ENCODE results near the gene P3H1.

Gene P3H1

DNA sequence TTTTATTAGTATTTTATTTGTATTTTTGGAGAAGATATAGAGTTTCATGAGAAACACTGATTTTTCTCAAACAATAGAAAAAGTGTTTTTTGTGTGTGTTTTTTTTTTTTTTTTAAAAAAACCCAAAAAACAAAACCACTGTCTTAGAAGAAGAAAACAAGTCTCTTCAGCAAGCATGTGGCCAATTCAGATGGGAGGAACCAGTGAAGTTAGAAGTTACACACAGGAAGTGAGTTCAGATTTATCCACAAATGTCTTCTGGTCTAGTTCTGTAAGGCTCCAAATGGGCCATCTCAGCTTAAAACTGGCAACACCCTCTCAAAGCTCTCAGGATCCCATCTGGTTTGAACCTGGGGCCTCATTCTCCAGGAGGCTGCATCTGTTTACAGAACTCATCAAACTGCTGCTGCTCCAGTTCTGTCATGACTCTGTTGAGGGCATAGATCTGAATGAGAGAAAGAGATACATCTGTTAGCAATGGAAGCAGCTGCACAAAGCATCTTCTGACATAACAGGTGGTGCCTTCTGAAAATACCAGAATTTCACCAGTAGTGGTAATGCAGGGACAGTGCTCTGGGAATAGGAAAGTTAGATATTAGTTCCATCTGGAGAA lies 40.3 kb upstream of the P3H1 start:
- Histone ChIP-seq H2BK5ac (ENCODE audit: low read depth, low read length, poor library complexity, severe bottlenecking) (peak overlapping the region; percentile 62), H3K14ac (ENCODE audit: low read length in 2 of 2) (no peak overlapping the region), H3K79me1 (replicated peaks; ENCODE audit: low read length, poor library complexity, severe bottlenecking) (peaks cover 2% of the 10 kb centered on the region), H4K8ac (ENCODE audit: low read length) (no peak overlapping the region), H3K4ac (ENCODE audit: low read depth in 1 of 2, low read length in 2 of 2) (no peak overlapping the region), H3K36me3 (ENCODE audit: control insufficient read depth in 1 of 2, insufficient read depth in 2 of 2, low read depth in 1 of 2, low read length in 2 of 2) (peaks cover 7 to 36% of the 10 kb centered on the region in 2 experiments), H3K4me2 (ENCODE audit: low read length, poor library complexity, severe bottlenecking) (no peak overlapping the region), H3K18ac (ENCODE audit: low read depth in 1 of 2, low read length in 2 of 2) (no peak overlapping the region), H3K4me3 (ENCODE audit: insufficient read depth in 1 of 2, low read depth in 1 of 2, low read length in 2 of 2) (no peak overlapping the region), H3K9ac (ENCODE audit: low read length) (no peak overlapping the region), H2AK5ac (ENCODE audit: low read length, severe bottlenecking) (no peak overlapping the region), H3K9me3 (ENCODE audit: control insufficient read depth, low read length) (no peaks in the 10 kb centered on the region), H2BK15ac (ENCODE audit: low read depth, poor library complexity, severe bottlenecking) (no peak overlapping the region), H4K91ac (ENCODE audit: low read length) (no peak overlapping the region), H3K23ac (ENCODE audit: low read length in 2 of 2) (no peak overlapping the region), H2AFZ (ENCODE audit: low read depth, low read length) (no peak overlapping the region), H3K27me3 (ENCODE audit: control insufficient read depth in 1 of 2, insufficient read depth in 1 of 2, low read length in 2 of 2) (no peaks in the 10 kb centered on the region), H2BK12ac (ENCODE audit: low read length in 2 of 2) (no peak overlapping the region), H3K27ac (ENCODE audit: low read length, poor library complexity, severe bottlenecking) (no peak overlapping the region), H3K4me1 (ENCODE audit: control insufficient read depth, insufficient read depth, low read depth, low read length) (no peaks in the 10 kb centered on the region), H2BK120ac (ENCODE audit: low read depth, low read length) (no peak overlapping the region)
- DNase-seq: no peak

DNA sequence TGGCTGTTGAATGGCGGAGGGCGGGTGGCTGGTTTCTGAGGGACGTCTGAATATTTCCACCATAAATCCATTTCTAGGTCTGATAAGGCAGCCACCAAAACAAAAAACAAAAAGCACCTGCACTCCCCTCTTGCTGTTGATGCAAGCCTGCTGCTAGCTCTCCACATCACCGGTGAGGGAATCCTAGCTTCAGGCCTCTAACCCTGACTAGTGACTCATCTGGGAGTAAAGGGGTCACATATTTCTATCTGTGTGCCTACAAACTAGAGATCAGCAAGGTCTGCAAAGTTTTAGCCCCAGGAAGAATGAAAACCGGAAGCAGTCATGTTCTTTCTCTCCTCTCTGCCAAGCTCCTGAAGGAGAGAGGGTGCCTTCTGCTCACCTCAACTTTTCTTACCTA lies 39.8 kb upstream of the P3H1 start:
- WGBS: 91% methylated on average over 5 of the region's 5 CpGs
- H3K4me1 ChIP-seq (ENCODE audit: control insufficient read depth, insufficient read depth, low read depth, low read length): no peaks in the 10 kb centered on the region
- no peak overlapping the region for H3K18ac ChIP-seq (ENCODE audit: low read depth in 1 of 2, low read length in 2 of 2)
- no peak overlapping the region for H2BK5ac ChIP-seq (ENCODE audit: low read depth, low read length, poor library complexity, severe bottlenecking)
- peaks cover 7 to 36% of the 10 kb centered on the region in 2 experiments for H3K36me3 ChIP-seq (ENCODE audit: control insufficient read depth in 1 of 2, insufficient read depth in 2 of 2, low read depth in 1 of 2, low read length in 2 of 2)
- H3K4me3 ChIP-seq (ENCODE audit: insufficient read depth in 1 of 2, low read depth in 1 of 2, low read length in 2 of 2): no peak overlapping the region
- no peak overlapping the region for H3K14ac ChIP-seq (ENCODE audit: low read length in 2 of 2)
- no peak overlapping the region for H2AK5ac ChIP-seq (ENCODE audit: low read length, severe bottlenecking)
- H3K27me3 ChIP-seq (ENCODE audit: control insufficient read depth in 1 of 2, insufficient read depth in 1 of 2, low read length in 2 of 2): no peaks in the 10 kb centered on the region
- no peak overlapping the region for H2BK12ac ChIP-seq (ENCODE audit: low read length in 2 of 2)
- H3K27ac ChIP-seq (ENCODE audit: low read length, poor library complexity, severe bottlenecking): no peak overlapping the region
- H4K8ac ChIP-seq (ENCODE audit: low read length): no peak overlapping the region
- H3K4me2 ChIP-seq (ENCODE audit: low read length, poor library complexity, severe bottlenecking): no peak overlapping the region
- H3K23ac ChIP-seq (ENCODE audit: low read length in 2 of 2): no peak overlapping the region
- no peak overlapping the region for H2AFZ ChIP-seq (ENCODE audit: low read depth, low read length)
- no peak overlapping the region for H2BK120ac ChIP-seq (ENCODE audit: low read depth, low read length)
- H3K9me3 ChIP-seq (ENCODE audit: control insufficient read depth, low read length): no peaks in the 10 kb centered on the region
- H3K4ac ChIP-seq (ENCODE audit: low read depth in 1 of 2, low read length in 2 of 2): no peak overlapping the region
- no peak for DNase-seq
- no peak overlapping the region for H4K91ac ChIP-seq (ENCODE audit: low read length)
- no peak overlapping the region for H2BK15ac ChIP-seq (ENCODE audit: low read depth, poor library complexity, severe bottlenecking)
- no peak overlapping the region for H3K9ac ChIP-seq (ENCODE audit: low read length)
- H3K79me1 ChIP-seq (replicated peaks; ENCODE audit: low read length, poor library complexity, severe bottlenecking): peaks cover 2% of the 10 kb centered on the region

DNA sequence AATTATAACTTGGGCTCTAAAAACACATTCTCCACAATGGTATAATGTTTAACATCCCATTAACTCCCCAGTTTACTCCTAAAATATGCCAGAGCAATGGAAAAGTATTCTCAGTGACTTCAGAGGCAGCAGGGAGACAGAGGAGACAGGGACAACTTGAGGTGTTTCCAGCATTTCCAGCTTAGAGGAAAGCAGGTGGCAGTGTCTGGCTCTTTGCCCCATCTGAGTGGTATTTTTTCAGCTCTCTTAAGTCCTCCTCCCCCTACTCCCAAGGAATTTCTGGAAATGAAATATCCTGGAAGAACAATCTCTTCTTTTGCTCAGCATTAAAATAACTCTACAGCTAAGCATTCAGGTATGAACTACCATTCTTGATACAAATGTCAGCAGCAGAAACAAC lies 39.3 kb upstream of the P3H1 start:
- no peaks in the 10 kb centered on the region for H3K4me1 ChIP-seq (ENCODE audit: control insufficient read depth, insufficient read depth, low read depth, low read length)
- no peak for DNase-seq
- H2AFZ ChIP-seq (ENCODE audit: low read depth, low read length): no peak overlapping the region
- H3K9ac ChIP-seq (ENCODE audit: low read length): no peak overlapping the region
- peaks cover 5 to 31% of the 10 kb centered on the region in 2 experiments for H3K36me3 ChIP-seq (ENCODE audit: control insufficient read depth in 1 of 2, insufficient read depth in 2 of 2, low read depth in 1 of 2, low read length in 2 of 2)
- no peak overlapping the region for H2AK5ac ChIP-seq (ENCODE audit: low read length, severe bottlenecking)
- H3K14ac ChIP-seq (ENCODE audit: low read length in 2 of 2): no peak overlapping the region
- H3K27me3 ChIP-seq (ENCODE audit: control insufficient read depth in 1 of 2, insufficient read depth in 1 of 2, low read length in 2 of 2): no peaks in the 10 kb centered on the region
- no peak overlapping the region for H4K91ac ChIP-seq (ENCODE audit: low read length)
- H2BK120ac ChIP-seq (ENCODE audit: low read depth, low read length): no peak overlapping the region
- no peak overlapping the region for H2BK12ac ChIP-seq (ENCODE audit: low read length in 2 of 2)
- no peak overlapping the region for H3K4me3 ChIP-seq (ENCODE audit: insufficient read depth in 1 of 2, low read depth in 1 of 2, low read length in 2 of 2)
- no peak overlapping the region for H2BK5ac ChIP-seq (ENCODE audit: low read depth, low read length, poor library complexity, severe bottlenecking)
- H3K18ac ChIP-seq (ENCODE audit: low read depth in 1 of 2, low read length in 2 of 2): no peak overlapping the region
- no peaks in the 10 kb centered on the region for H3K9me3 ChIP-seq (ENCODE audit: control insufficient read depth, low read length)
- no peak overlapping the region for H3K4ac ChIP-seq (ENCODE audit: low read depth in 1 of 2, low read length in 2 of 2)
- H3K27ac ChIP-seq (ENCODE audit: low read length, poor library complexity, severe bottlenecking): no peak overlapping the region
- no peak overlapping the region for H4K8ac ChIP-seq (ENCODE audit: low read length)
- no peak overlapping the region for H3K4me2 ChIP-seq (ENCODE audit: low read length, poor library complexity, severe bottlenecking)
- H2BK15ac ChIP-seq (ENCODE audit: low read depth, poor library complexity, severe bottlenecking): no peak overlapping the region
- H3K79me1 ChIP-seq (replicated peaks; ENCODE audit: low read length, poor library complexity, severe bottlenecking): peaks cover 2% of the 10 kb centered on the region
- H3K23ac ChIP-seq (ENCODE audit: low read length in 2 of 2): no peak overlapping the region

DNA sequence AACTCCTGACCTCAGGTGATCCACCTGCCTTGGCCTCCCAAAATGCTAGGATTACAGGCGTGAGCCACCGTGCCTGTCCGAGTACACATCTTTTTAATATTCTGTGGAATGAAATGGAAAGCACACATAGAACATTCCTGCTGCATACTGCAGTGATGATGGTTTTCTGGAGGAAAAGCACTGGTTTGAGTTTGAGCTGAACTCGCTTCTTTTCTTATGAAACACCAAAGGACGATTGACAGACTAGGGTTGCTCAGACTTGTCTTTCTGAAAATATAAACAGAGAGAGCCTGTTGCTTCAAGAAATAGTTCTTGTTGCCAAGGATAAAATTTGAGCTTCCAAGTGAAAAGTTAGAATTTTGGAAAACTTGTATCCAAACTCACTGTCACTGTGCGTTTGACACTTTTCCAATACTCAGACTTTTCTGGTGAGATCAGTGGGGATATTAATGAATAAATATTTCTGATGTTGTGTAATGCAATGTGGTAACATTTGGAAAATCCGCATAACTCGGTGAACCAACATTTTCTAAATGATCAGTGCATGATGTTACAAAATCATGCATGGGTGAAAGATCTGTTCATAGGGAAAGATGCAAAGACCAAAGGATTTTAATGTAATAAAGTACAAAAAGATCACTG lies 35.1 kb upstream of the P3H1 start:
- H3K9me3 ChIP-seq (ENCODE audit: control insufficient read depth, low read length): no peaks in the 10 kb centered on the region
- WGBS: 95% methylated on average over 8 of the region's 8 CpGs

More for the DNA sequence above, 35.1 kb upstream of the P3H1 start:
- Histone ChIP-seq H4K91ac (ENCODE audit: low read length) (no peak overlapping the region), H2BK15ac (ENCODE audit: low read depth, poor library complexity, severe bottlenecking) (no peak overlapping the region), H3K4me1 (ENCODE audit: control insufficient read depth, insufficient read depth, low read depth, low read length) (no peaks in the 10 kb centered on the region), H3K4me2 (ENCODE audit: low read length, poor library complexity, severe bottlenecking) (no peak overlapping the region), H3K36me3 (ENCODE audit: control insufficient read depth in 1 of 2, insufficient read depth in 2 of 2, low read depth in 1 of 2, low read length in 2 of 2) (peaks cover 5 to 17% of the 10 kb centered on the region in 2 experiments), H3K79me1 (replicated peaks; ENCODE audit: low read length, poor library complexity, severe bottlenecking) (no peaks in the 10 kb centered on the region), H3K9ac (ENCODE audit: low read length) (peak overlapping the region; percentile 80), H3K27me3 (ENCODE audit: control insufficient read depth in 1 of 2, insufficient read depth in 1 of 2, low read length in 2 of 2) (no peaks in the 10 kb centered on the region), H3K4me3 (ENCODE audit: insufficient read depth in 1 of 2, low read depth in 1 of 2, low read length in 2 of 2) (peak overlapping the region in 1 of 2 experiments; percentile 58), H3K18ac (ENCODE audit: low read depth in 1 of 2, low read length in 2 of 2) (no peak overlapping the region), H2AFZ (ENCODE audit: low read depth, low read length) (no peak overlapping the region), H3K23ac (ENCODE audit: low read length in 2 of 2) (no peak overlapping the region), H2BK5ac (ENCODE audit: low read depth, low read length, poor library complexity, severe bottlenecking) (no peak overlapping the region), H3K14ac (ENCODE audit: low read length in 2 of 2) (no peak overlapping the region), H2BK120ac (ENCODE audit: low read depth, low read length) (no peak overlapping the region), H3K4ac (ENCODE audit: low read depth in 1 of 2, low read length in 2 of 2) (no peak overlapping the region), H2BK12ac (ENCODE audit: low read length in 2 of 2) (no peak overlapping the region), H2AK5ac (ENCODE audit: low read length, severe bottlenecking) (no peak overlapping the region), H4K8ac (ENCODE audit: low read length) (no peak overlapping the region), H3K27ac (ENCODE audit: low read length, poor library complexity, severe bottlenecking) (no peak overlapping the region)
- no peak for DNase-seq
